ENCODE data around the gene CDH13. TPM values are rescaled to one million over a fixed set of nuclear protein-coding genes. Genes with fewer than 3 reads are reported as not detected.

CDH13 gene
- total and polyA plus RNA-seq, 9 of the 15 experiments (the other 6 are each of a cell fraction or from before 2014, with no cell fraction given) = 0.03 TPM; not detected in 8

- no peak for ATAC-seq
- DNase-seq (ENCODE audit: extremely low read depth in 1 of 4, low spot score in 3 of 4) = no peak
- no peaks in the 10 kb centered on the region for H3K9me3 ChIP-seq (replicated peaks; ENCODE audit: control insufficient read depth, insufficient read depth, low read depth, low read length)
- BruUV-seq (replicated peaks) = no TSS peak
- H4K20me1 ChIP-seq (replicated peaks; ENCODE audit: control insufficient read depth, insufficient read depth, low read length) = no peaks in the 10 kb centered on the region
- no peaks in the 10 kb centered on the region for H3K9me1 ChIP-seq (ENCODE audit: control insufficient read depth, insufficient read depth, low read length)
- no peaks in the 10 kb centered on the region for H3K79me2 ChIP-seq (ENCODE audit: control insufficient read depth, insufficient read depth, low read length)
- H3K4me3 ChIP-seq = no peak overlapping the region
- CTCF ChIA-PET (ENCODE audit: low intra/inter-chr PET ratio) = no interaction called here
- POLR2A ChIA-PET = interaction anchor here (2.2 kb wide), 1 partner anchor 10 kb away, joined by 7 read pairs; no protein-coding TSS in a partner anchor
- 0% methylated on average over 1 of the region's 1 CpG for WGBS (ENCODE audit: insufficient coverage, low coverage, missing lambda C conversion rate)
- H2AFZ ChIP-seq (ENCODE audit: low read depth, low read length) = no peak overlapping the region
- FAIRE-seq = no peak
- in situ Hi-C loops (cut with MboI) = no loop called here
- no peaks in the 10 kb centered on the region for H3K4me1 ChIP-seq (replicated peaks in 1 of 2; ENCODE audit: control insufficient read depth in 2 of 2, insufficient read depth in 2 of 2, low read length in 2 of 2)
- H3K9ac ChIP-seq (ENCODE audit: insufficient read depth in 1 of 2, low read depth in 2 of 2, low read length in 2 of 2) = no peak overlapping the region
- intact Hi-C loops (cut with micrococcal nuclease) = no loop called here
- TF ChIP-seq ZNF696 (CRISPR knock-in tag; conservative IDR thresholded peaks at IDR 0.05) (no peak), DDX20 (tag; IDR thresholded peaks at IDR 0.05; ENCODE audit: low read depth) (no peak), ZNF165 (CRISPR knock-in tag; IDR thresholded peaks at IDR 0.05; ENCODE audit: borderline replicate concordance) (no peak), SPI1 (IDR thresholded peaks at IDR 0.05; ENCODE audit: borderline replicate concordance, low read depth, low read length) (no peak), HDAC2 (IDR thresholded peaks at IDR 0.05) (no peak), RAD51 (IDR thresholded peaks at IDR 0.05; ENCODE audit: borderline replicate concordance, low read depth) (no peak), JUNB (CRISPR knock-in tag; conservative IDR thresholded peaks at IDR 0.05) (no peak), CREB3L1 (IDR thresholded peaks at IDR 0.05; ENCODE audit: borderline replicate concordance, low read depth) (no peak)
- no peaks in the 10 kb centered on the region for H3K27me3 ChIP-seq (ENCODE audit: control insufficient read depth in 2 of 2, insufficient read depth in 2 of 2, low read length in 2 of 2)
- H3K36me3 ChIP-seq (ENCODE audit: control insufficient read depth, insufficient read depth, low read length) = no peaks in the 10 kb centered on the region
- no peak overlapping the region for H3K4me2 ChIP-seq (ENCODE audit: insufficient read depth, low read length)
- no peak overlapping the region for H3K27ac ChIP-seq (ENCODE audit: extremely low read depth, low read depth, low read length)
Observed at GRCh38 chr16:83305092-83305491, 678.3 kb downstream of the CDH13 start.

Data from K562 (cell line).